ENCODE measurements around the gene POU2F3.
"Not testable (repeated sequence)": the region's sequence is repeated elsewhere in the genome, so short reads cannot be mapped to it uniquely, and the experiment has no call there.

POU2F3 gene

DNA sequence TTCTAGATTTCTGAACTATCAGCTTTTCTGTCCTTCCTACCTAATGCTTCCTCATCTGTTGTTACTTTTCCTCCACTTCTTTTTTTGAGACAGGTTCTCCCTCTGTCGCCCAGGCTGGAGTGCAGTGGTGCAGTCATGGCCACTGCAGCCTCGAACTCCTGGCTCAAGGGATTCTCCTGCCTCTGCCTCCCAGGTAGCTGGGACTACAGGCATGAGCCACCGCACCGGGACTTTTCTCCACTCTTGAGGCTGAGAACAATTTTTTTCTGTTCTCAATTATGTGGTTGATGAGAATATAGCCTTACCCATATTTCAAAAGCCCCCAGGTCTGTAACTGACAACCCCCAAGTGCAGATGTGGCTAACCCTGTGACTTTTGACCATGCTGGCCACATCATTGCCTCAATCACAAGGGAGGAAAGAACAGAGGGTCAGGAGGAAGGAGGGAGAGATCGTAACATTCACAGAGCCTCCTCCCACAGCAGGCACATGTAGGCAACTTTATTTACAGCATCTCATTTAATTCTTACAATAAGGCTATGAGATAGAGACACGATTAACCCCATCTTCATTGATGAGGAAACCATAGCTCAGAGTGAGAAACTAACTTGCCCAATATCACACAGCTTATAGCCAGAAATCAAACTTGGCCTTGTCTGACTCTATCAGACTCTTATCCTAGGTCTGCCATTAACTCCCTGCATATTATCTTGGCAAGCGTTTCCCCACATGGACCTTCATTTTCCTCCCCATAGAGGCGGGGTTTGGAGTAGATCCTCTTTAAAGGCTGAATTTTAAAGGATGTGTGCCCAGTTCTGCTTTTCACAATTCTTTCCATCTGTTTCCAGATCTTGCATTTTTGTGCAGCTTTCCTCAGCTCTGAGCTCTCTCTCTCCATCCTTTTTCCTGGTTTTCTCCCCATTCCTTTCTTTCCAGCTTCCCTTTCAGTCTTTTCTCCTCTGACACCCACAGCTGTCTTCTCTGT is 9.6 kb downstream of the POU2F3 start:
- DNase-seq (ENCODE audit: extremely low read depth in 1 of 2, low read depth in 1 of 2): no peak

DNA sequence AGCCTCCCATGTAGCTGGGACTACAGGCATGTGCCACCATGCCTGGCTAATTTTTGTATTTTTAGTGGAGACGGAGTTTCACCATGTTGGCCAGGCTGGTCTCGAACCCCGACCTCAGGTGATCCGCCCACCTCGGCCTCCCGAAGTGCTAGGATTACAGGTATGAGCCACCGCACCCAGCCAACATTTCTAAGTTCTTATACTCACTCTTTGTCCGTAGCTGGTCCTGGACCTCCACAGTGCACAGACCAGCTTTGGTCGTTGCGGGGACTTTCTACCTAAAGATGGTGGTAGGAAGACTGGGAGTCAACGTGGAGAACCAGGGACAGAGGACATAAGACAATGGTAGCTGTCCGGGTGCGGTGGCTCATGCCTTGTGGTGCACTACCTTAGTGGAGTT is 13.4 kb downstream of the POU2F3 start:
- DNase-seq (ENCODE audit: extremely low read depth in 1 of 2, low read depth in 1 of 2): not testable (repeated sequence)

DNA sequence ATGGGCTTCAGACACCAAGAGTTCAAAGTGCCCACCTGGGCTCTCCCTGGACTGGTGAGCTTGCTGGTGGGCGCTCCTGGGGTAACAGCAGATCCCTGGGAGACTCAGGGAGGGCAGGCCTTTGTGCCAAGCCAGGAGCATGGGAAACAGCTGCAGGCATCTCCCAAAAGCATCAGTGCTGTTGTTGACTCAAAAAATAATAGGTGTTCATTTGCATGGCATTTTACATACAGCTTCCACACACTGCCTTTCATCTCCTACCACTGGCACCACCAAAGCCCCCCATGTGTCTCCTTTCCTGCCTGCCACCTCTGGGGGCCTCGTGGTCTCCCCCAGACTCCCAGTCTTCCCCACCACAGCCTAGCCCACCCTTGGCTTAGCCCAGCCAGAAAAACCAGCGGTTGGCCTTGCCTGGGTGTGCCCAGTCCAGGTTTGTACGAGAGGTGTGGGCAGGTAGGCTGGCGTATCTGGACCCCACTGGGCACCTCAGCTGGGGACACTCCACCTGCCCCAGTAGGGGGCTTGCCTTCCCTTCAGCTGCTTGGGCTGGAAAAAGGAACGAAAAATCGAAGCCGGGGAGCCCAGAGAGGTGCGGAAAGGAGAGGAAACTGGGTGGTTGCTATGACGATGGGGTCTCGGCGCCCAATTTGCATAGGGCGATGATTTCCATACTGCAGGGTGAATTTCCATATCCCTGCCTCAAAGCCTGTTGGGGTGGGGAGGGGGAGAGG is 15.0 kb downstream of the POU2F3 start:
- DNase-seq (ENCODE audit: extremely low read depth in 1 of 2, low read depth in 1 of 2): no peak

DNA sequence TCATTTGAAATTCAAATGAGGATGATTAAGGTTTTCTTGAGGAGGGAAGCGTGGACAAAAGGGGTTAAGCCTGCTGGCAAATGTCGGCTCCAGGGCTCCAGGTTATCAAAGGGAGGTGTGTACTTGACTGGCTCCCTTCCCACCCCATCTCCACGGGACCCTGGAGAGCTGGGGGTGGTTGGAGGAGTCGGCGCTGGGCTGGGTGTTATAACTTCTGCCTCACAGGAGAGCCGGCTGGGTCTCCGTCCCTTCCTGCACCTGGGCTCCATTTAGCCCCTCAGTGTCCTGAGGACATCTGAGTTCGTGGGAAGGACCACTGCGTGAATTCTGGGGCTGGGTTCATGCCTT is 15.6 kb downstream of the POU2F3 start:
- DNase-seq (ENCODE audit: extremely low read depth in 1 of 2, low read depth in 1 of 2): no peak

DNA sequence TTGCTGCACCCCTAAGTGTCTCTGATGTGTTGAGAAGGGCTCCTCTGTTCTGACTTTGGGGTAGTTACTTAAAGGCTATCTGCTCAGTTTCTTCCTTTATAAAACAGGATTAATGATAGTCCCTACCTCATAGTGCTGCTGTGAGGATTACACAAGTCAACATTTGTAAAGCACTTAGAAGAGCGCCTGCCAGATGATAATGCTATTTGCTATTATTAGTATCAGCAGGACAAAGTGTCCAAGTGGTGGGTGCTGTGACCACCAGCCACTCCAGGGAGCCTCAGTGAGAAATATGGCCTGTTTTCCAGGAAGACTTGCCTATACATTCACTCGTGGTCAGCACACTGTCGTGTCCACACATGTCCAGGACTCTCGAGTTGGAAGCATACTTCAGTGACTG is 16.2 kb downstream of the POU2F3 start:
- no peak for DNase-seq (ENCODE audit: extremely low read depth in 1 of 2, low read depth in 1 of 2)

DNA sequence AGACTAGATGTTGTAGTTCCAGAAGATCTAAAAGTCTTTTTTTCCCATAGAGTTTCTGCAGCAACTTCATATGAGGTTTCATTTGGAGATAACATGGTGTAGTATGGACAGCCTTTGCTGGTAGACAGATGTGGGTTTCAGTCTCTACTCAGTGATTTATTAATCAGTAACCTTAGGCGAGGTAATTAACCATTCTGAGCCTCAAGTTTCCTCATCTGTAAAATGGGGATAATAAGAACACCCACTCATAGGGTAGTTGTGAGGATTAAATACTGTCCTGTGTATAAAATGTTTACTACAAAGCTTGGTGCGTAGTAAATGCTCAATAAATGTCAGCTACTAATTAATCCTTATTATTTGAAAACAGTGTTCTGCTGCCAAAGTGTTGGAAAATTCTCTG is 16.8 kb downstream of the POU2F3 start:
- no peak for DNase-seq (ENCODE audit: extremely low read depth in 1 of 2, low read depth in 1 of 2)

DNA sequence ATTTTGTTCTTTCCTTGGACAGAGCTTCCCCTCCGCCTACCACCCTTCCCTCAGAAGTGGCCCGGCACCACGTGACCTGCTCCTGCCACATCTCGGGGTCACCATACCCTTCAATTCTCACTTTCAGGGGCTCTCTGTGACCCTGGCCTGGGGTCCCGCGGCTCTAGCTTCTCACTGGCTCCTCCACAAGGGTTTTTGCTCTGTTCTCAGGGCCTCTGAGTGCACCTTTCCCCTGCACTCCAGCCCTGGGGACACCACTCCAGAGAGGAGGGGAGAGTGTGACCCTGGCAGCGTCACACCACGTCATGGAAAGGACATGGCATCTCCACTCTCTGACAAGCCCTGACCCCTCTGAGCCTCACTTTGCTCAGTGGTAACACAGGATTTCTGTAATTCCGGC is 17.4 kb downstream of the POU2F3 start:
- DNase-seq (ENCODE audit: extremely low read depth in 1 of 2, low read depth in 1 of 2): no peak

DNA sequence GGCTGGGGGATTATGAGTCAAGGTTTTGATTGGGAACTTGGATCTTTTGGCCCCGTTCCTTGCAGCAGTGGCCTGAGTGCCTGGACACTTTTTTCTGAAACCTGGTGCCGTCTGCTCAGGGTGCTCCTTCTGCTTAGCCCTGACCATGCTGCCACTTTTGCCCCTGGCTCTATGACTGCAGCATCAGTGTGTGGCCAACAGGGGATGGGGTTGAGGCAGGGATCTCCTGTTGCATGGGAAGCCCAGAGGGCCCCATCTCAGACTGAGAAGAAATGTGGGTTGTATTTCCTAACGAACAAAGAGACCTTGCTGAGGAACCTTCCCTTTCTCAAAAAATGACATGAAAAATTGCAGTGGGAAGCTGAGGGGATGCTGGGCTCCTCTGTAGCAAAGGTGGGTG is 18.7 kb downstream of the POU2F3 start:
- no peak for DNase-seq (ENCODE audit: extremely low read depth in 1 of 2, low read depth in 1 of 2)

DNA sequence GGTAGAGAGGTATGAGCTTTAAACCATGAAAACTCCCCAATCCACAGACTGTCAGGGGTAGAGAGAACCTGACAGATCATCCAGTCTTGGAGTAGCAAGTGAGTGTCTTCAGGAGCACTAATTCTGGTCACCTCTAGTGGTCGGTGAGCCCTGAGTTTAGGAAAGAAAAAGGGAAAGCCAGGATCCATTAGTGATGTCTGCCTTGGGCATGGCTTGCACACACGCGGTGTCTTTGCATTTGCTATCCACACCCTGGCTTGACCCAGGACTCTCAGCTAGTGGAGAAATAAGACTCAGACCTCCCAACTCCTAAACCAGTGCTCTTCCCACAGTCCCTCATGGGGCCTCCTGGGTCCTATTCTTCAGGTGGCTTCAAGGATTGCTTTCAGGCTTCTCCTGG is 19.3 kb downstream of the POU2F3 start:
- no peak for DNase-seq (ENCODE audit: extremely low read depth in 1 of 2, low read depth in 1 of 2)

DNA sequence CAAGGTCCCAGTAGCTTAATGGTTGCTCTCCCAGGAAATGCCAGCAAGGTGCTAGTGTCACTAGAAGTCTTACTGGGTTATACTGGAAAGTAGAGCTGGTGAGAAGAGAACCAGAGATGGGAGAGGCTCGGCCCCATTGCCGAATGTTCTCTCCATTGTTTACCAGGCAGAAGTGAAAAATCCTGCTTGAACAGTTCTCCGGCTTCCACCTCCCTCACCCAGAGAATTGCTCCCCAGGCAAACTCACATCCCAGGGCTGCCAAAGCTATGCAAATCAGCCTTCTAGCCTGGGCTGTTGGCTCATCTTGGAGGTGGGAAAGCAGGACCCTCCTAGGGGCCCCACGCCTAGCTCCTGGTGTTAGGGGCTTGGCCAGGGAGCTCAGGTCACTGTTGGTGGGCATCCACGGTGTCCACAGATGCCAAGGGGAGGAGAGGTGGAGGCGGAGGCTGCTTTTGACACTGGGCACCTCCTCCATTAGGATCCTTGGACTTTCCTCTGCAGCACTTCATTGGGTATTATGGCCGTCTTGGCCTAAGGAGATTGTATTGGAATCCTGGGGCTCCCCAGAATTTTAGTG is 20.1 kb downstream of the POU2F3 start:
- DNase-seq (ENCODE audit: extremely low read depth in 1 of 2, low read depth in 1 of 2): no peak

DNA sequence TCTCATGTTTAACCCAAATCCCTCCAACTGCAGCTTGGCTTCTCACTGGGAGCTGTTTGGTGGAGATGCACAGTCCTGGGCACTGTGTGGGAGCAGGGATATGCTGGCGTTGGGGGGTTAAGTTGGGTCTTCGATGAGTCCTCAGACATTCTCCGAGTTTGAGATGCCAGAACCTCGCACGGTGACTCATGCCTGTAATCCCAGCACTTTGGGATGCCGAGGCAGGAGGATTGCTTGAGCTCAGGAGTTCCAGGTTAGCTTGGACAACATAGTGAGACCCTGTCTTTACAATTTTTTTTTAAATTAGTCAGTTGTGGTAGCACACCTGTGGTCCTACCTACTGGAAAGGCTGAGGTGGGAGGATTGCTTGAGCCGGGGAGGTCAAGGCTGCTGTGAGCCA is 20.7 kb downstream of the POU2F3 start:
- no peak for DNase-seq (ENCODE audit: extremely low read depth in 1 of 2, low read depth in 1 of 2)

DNA sequence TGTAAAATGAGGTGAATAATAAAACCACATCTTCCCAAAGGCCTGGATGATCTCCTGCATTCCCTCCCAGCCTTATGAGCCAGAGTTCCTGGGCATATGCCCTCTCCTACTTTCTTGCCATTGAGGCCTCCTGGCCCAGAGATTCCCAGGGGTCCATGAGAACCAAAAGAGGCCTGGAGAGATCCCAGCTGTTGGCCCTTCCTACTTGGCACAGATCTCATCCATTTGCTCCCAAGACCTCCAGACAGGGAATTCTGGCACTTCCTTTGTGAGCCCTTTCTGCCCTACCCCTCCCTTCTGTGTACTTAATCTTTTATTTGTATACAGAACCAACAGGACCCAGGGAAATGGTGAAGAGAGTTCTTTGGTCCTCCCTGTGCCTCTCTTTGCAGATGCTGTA is 21.4 kb downstream of the POU2F3 start:
- DNase-seq (ENCODE audit: extremely low read depth in 1 of 2, low read depth in 1 of 2): no peak

DNA sequence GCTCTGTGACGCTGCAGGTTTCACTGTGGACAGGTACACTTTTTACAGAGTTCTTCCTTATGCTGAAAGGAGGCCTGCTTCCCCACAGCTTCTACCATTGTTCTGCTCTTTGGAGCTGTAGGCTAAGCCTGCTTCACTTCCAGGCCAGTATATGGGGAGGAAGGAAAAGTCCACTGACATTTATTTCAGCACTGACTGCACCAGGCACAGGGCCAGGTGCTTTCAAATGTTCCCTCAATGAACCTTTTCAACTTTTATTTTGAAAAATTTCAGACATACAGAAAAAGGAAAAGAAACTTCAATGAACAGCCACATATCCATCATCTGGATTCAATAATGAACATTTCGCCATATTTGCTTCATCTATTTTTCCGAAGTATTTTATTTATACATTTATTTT is 22.0 kb downstream of the POU2F3 start:
- no peak for DNase-seq (ENCODE audit: extremely low read depth in 1 of 2, low read depth in 1 of 2)

DNA sequence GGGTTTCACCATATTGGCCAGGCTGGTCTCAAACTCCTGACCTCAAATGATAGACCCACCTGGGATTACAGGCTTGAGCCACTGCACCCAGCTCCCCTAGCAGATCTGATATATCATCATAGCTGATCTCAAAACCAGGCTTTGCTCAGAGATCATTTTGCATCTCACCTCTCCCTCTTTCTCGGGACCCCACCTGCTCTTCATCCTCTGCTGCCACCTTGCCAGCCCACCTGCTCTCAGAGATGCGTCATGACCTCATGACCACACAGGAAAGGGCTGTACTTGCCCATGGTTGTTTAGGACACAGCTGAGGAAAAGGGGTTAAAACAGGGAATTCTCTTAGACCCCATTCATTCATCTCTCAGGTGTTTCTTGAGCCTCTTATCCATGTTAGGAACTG is 27.4 kb downstream of the POU2F3 start:
- DNase-seq (ENCODE audit: extremely low read depth in 1 of 2, low read depth in 1 of 2): no peak

DNA sequence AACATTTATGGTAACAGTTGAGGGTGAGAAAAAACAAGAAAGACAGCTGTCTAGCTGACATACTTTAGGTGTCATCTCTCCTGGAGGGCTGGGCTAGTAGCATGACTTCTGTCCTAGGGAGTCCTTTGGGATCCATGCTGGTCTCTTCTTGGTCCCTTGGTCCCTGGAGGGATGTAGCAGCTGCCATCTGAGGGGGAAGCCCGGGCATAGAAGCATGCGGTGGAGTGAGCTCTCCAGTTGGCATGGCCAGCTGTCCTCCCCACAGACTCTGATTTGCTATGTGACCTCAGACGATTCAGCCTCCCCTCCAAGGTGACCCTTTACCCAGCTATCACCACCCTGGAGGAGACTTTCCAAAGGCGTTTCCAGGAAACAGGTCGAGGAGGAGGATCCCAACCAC is 28.7 kb downstream of the POU2F3 start:
- no peak for DNase-seq (ENCODE audit: extremely low read depth in 1 of 2, low read depth in 1 of 2)

DNA sequence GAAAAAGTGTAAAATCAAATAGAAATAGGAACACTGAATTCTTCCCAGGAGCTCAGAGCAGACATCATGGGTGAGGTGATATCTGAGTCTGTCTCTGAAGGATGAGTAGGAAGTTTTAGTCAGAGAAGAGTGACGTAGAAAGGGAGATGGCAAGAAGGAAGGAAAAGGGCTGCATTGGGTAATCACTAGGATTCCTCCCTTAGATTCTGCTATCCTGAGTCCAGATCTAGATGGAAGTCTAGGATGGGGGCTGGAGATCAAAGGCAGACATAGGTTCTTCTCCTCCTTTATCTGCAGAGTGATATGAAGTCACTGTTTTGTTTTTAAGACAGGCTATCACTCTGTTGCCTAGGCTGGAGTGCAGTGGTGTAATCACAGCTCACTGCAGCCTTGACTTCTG is 30.4 kb downstream of the POU2F3 start:
- DNase-seq (ENCODE audit: extremely low read depth in 1 of 2, low read depth in 1 of 2): no peak

DNA sequence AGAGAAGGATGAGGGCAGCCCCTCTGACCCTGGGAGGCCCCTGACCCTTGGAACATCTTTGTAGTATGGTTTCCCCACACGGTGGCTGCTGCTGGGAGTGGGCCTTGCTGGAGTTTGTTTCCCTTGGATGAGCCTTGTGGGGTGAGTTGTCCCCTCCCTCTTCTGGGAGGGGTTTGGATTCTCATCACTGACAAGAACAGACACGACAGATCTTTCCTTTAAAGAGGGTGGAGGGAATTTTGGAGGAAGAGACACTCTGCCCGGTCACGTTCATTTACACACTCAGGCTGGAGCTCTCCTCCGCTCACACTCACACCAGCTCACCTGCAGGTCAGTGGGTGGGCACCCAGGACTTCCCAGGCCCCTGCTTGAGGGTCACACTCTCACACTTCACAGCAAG is 31.7 kb downstream of the POU2F3 start:
- no peak for DNase-seq (ENCODE audit: extremely low read depth in 1 of 2, low read depth in 1 of 2)

DNA sequence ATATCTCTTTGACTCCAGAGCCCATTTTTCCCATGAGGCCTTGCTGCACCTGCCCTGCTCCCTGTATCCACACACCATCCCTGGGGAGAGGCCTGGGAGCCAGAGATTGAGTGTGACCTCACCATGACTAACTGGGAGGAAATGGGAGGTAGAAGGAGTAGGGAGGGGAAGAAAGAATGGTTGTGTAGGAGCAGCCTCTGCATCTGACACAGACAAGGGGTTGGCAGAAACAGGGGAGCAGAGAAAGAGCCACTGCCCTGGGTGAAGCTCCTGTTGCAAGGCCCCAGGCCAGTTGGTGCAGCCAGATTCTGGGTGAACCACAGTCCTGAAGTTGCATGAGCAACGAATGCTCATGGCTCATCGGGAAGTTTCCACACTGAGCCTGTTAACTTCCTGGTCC is 32.4 kb downstream of the POU2F3 start:
- DNase-seq (ENCODE audit: extremely low read depth in 1 of 2, low read depth in 1 of 2): no peak

DNA sequence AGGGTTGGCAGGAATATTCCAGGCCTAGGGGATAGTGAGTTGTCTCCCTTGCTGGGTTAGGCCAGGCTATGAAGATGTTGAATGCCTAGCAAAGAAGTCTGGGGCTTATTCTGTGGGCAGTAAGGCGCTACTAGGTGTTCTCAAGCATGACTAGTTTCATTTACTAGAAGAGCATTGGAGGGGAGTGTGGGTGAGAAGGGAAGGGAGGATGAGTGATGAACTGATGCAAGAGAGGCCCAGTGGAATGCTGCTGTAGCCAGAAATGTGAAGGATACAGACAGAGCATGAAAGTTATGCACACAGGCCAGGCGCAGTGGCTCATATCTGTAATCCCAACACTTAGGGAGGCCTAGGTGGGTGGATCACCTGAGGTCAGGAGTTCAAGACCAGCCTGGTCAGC is 33.5 kb downstream of the POU2F3 start:
- no peak for DNase-seq (ENCODE audit: extremely low read depth in 1 of 2, low read depth in 1 of 2)

DNA sequence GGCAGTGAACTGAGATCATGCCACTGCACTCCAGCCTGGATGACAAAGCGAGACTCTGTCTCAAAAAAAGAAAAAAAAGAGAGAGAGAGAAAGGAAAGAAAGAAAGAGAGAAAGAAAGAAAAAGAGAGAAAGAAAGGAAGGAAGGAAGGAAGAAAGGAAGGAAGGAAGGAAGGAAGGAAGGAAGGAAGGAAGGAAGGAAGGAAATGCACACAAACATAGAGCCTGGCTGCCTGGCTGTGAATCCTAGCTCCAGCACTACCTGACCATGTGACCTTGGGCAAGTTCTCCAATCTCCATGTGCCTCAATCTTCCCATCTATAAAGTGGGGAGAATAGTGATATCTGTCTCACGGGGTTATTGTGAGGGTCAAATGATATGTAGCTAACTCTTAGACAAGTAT is 34.0 kb downstream of the POU2F3 start:
- not testable (repeated sequence) for DNase-seq (ENCODE audit: extremely low read depth in 1 of 2, low read depth in 1 of 2)

DNA sequence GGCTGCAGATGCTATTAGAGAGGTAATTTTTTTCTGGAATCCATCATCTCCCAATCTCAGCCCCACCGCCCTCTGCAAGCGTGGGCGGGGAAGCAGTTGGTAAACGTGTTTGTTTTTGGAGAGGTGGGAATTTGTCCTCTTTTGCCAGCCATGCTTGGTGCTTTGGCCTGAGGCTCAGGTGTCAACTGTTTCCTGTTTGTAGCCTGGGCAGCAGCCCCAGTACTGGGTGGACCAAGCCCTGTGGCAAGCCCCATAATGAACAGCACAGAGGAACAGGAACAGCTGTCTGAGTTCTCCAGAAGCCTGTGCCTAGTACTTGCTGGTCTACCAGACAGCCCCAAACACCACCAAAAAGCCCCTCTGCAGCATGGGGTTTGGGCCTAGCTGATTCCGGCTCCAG is 39.6 kb downstream of the POU2F3 start:
- no peak for DNase-seq (ENCODE audit: extremely low read depth in 1 of 2, low read depth in 1 of 2)

DNA sequence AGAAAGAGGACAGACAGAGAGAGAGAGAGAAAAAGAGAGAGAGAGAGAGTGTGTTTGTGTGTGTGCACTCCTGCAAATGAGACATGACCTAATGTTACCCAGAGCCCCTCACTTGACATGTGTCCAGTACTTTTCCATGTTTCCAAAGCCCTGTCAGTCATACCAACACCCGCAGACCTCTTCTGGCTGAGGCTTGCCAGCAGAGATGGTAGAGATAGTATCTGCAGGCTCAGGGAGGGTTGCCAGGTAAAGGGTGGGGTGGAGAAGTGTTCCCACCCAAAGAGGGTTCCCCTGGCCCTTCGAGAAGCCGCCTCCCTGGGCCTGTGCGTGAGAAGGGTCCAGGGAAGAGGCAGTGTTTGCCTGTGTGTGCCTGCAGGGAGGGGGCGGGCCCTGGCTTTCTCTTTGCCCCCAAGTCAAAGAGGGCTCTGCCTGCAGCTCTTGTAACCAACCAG is 40.7 kb downstream of the POU2F3 start:
- no peak for DNase-seq (ENCODE audit: extremely low read depth in 1 of 2, low read depth in 1 of 2)

All from stimulated activated CD8-positive, alpha-beta memory T cell treated with anti-CD3 and anti-CD28 coated beads, Interleukin-7, amount 100 ng/mL, for 48 hours (primary cell).